ENCODE data around the gene FAM228B. TPM values are rescaled to one million over a fixed set of nuclear protein-coding genes. Genes with fewer than 3 reads are reported as not detected.
"Not testable (repeated sequence)": the region's sequence is repeated elsewhere in the genome, so short reads cannot be mapped to it uniquely, and the experiment has no call there.

The FAM228B gene
- total RNA-seq, 1 donor from 2014 or later: 25.4 TPM

GRCh38 chr2:24122366-24123194, 689 bp upstream of the FAM228B start:
- H3K27me3 Mint-ChIP-seq: no peaks in the 10 kb centered on the region
- H3K27ac Mint-ChIP-seq: peak overlapping the region; percentile 91
- no peak for DNase-seq (ENCODE audit: low spot score, unreplicated experiment)
- no peak for TF ChIP-seq CTCF (IDR thresholded peaks at IDR 0.05; ENCODE audit: unreplicated experiment)
- peaks cover 11% of the 10 kb centered on the region for H3K4me1 Mint-ChIP-seq (ENCODE audit: low read depth)
- H3K9me3 Mint-ChIP-seq (ENCODE audit: low read depth): no peaks in the 10 kb centered on the region
- peaks cover 5% of the 10 kb centered on the region for H3K36me3 Mint-ChIP-seq (ENCODE audit: insufficient read depth)
- H3K4me3 Mint-ChIP-seq (ENCODE audit: low read depth): peak overlapping the region; percentile 82

GRCh38 chr2:24123922-24124580, 782 bp downstream of the FAM228B start:
- Mint-ChIP-seq H3K4me3 (ENCODE audit: low read depth) (peak overlapping the region; percentile 83), H3K4me1 (ENCODE audit: low read depth) (peaks cover 10% of the 10 kb centered on the region), H3K27ac (peak overlapping the region; percentile 97), H3K36me3 (ENCODE audit: insufficient read depth) (peaks cover 7% of the 10 kb centered on the region), H3K27me3 (no peaks in the 10 kb centered on the region), H3K9me3 (ENCODE audit: low read depth) (no peaks in the 10 kb centered on the region)
- DNase-seq (ENCODE audit: low spot score, unreplicated experiment): no peak
- no peak for TF ChIP-seq CTCF (IDR thresholded peaks at IDR 0.05; ENCODE audit: unreplicated experiment)

- H3K27me3 Mint-ChIP-seq: no peaks in the 10 kb centered on the region
- no peak overlapping the region for H3K4me3 Mint-ChIP-seq (ENCODE audit: low read depth)
- peaks cover 9% of the 10 kb centered on the region for H3K36me3 Mint-ChIP-seq (ENCODE audit: insufficient read depth)
- no peaks in the 10 kb centered on the region for H3K9me3 Mint-ChIP-seq (ENCODE audit: low read depth)
- no peak for TF ChIP-seq CTCF (IDR thresholded peaks at IDR 0.05; ENCODE audit: unreplicated experiment)
- DNase-seq (ENCODE audit: low spot score, unreplicated experiment): no peak
- peaks cover 10% of the 10 kb centered on the region for H3K4me1 Mint-ChIP-seq (ENCODE audit: low read depth)
- no peak overlapping the region for H3K27ac Mint-ChIP-seq
Measured at GRCh38 chr2:24125956-24126355, 2.7 kb downstream of the FAM228B start.

- DNase-seq (ENCODE audit: low spot score, unreplicated experiment): no peak
- no peak overlapping the region for H3K4me3 Mint-ChIP-seq (ENCODE audit: low read depth)
- TF ChIP-seq CTCF (IDR thresholded peaks at IDR 0.05; ENCODE audit: unreplicated experiment): no peak
- H3K27ac Mint-ChIP-seq: no peak overlapping the region
- H3K4me1 Mint-ChIP-seq (ENCODE audit: low read depth): no peaks in the 10 kb centered on the region
- peaks cover 13% of the 10 kb centered on the region for H3K36me3 Mint-ChIP-seq (ENCODE audit: insufficient read depth)
- no peaks in the 10 kb centered on the region for H3K27me3 Mint-ChIP-seq
- peaks cover 15% of the 10 kb centered on the region for H3K9me3 Mint-ChIP-seq (ENCODE audit: low read depth)
Measured at GRCh38 chr2:24132543-24132942, 9.3 kb downstream of the FAM228B start.

GRCh38 chr2:24140305-24140704, 17.0 kb downstream of the FAM228B start:
- H3K9me3 Mint-ChIP-seq (ENCODE audit: low read depth); H3K4me3 Mint-ChIP-seq (ENCODE audit: low read depth); H3K27ac Mint-ChIP-seq; H3K27me3 Mint-ChIP-seq; H3K4me1 Mint-ChIP-seq (ENCODE audit: low read depth); DNase-seq (ENCODE audit: low spot score, unreplicated experiment): not testable (repeated sequence)
- H3K36me3 Mint-ChIP-seq (ENCODE audit: insufficient read depth): peaks cover 14% of the 10 kb centered on the region

All from progenitor cell of endocrine pancreas (in vitro differentiated cells).